ENCODE results near the gene CNTN5. TPM values are rescaled to one million over a fixed set of nuclear protein-coding genes. Genes with fewer than 3 reads are reported as not detected.

CNTN5 gene
- total RNA-seq, 1 donor from 2014 or later, result 3.2 TPM

- no peak for DNase-seq (ENCODE audit: extremely low spot score, unreplicated experiment)
- Mint-ChIP-seq H3K4me3 (no peak overlapping the region), H3K9me3 (no peaks in the 10 kb centered on the region), H3K27me3 (no peaks in the 10 kb centered on the region), H3K27ac (no peak overlapping the region), H3K4me1 (ENCODE audit: unreplicated experiment) (peaks cover 5% of the 10 kb centered on the region), H3K36me3 (no peaks in the 10 kb centered on the region)
- no peak for TF ChIP-seq CTCF (conservative IDR thresholded peaks at IDR 0.05)
Measured at GRCh38 chr11:99865951-99866350, 845.2 kb downstream of the CNTN5 start.

GRCh38 chr11:99881610-99882009 is 860.9 kb downstream of the CNTN5 start:
- peaks cover 3% of the 10 kb centered on the region for H3K27me3 Mint-ChIP-seq

GRCh38 chr11:99884750-99885149 is 864.0 kb downstream of the CNTN5 start:
- Mint-ChIP-seq H3K27ac (no peak overlapping the region), H3K9me3 (no peaks in the 10 kb centered on the region), H3K27me3 (peaks cover 3% of the 10 kb centered on the region), H3K4me1 (ENCODE audit: unreplicated experiment) (peaks cover 5% of the 10 kb centered on the region), H3K4me3 (no peak overlapping the region), H3K36me3 (no peaks in the 10 kb centered on the region)
- no peak for DNase-seq (ENCODE audit: extremely low spot score, unreplicated experiment)
- TF ChIP-seq CTCF (conservative IDR thresholded peaks at IDR 0.05), result no peak

More at GRCh38 chr11:99881610-99882009, 860.9 kb downstream of the CNTN5 start:
- Mint-ChIP-seq H3K27ac (no peak overlapping the region), H3K36me3 (no peaks in the 10 kb centered on the region), H3K4me3 (no peak overlapping the region), H3K4me1 (ENCODE audit: unreplicated experiment) (peaks cover 5% of the 10 kb centered on the region), H3K9me3 (no peaks in the 10 kb centered on the region)
- TF ChIP-seq CTCF (conservative IDR thresholded peaks at IDR 0.05), result no peak
- no peak for DNase-seq (ENCODE audit: extremely low spot score, unreplicated experiment)

GRCh38 chr11:99887481-99887880 is 866.7 kb downstream of the CNTN5 start:
- TF ChIP-seq CTCF (conservative IDR thresholded peaks at IDR 0.05), result no peak
- H3K4me3 Mint-ChIP-seq, result no peak overlapping the region
- DNase-seq (ENCODE audit: extremely low spot score, unreplicated experiment), result no peak
- no peaks in the 10 kb centered on the region for H3K9me3 Mint-ChIP-seq
- H3K27me3 Mint-ChIP-seq, result no peaks in the 10 kb centered on the region
- no peaks in the 10 kb centered on the region for H3K36me3 Mint-ChIP-seq
- H3K27ac Mint-ChIP-seq, result no peak overlapping the region
- H3K4me1 Mint-ChIP-seq (ENCODE audit: unreplicated experiment), result peaks cover 5% of the 10 kb centered on the region

GRCh38 chr11:99893811-99894210 is 873.1 kb downstream of the CNTN5 start:
- no peaks in the 10 kb centered on the region for H3K27me3 Mint-ChIP-seq
- H3K4me3 Mint-ChIP-seq, result no peak overlapping the region
- H3K9me3 Mint-ChIP-seq, result peaks cover 11% of the 10 kb centered on the region
- no peaks in the 10 kb centered on the region for H3K4me1 Mint-ChIP-seq (ENCODE audit: unreplicated experiment)
- no peaks in the 10 kb centered on the region for H3K36me3 Mint-ChIP-seq
- DNase-seq (ENCODE audit: extremely low spot score, unreplicated experiment), result no peak
- H3K27ac Mint-ChIP-seq, result no peak overlapping the region
- TF ChIP-seq CTCF (conservative IDR thresholded peaks at IDR 0.05), result no peak

GRCh38 chr11:99901175-99901574 is 880.4 kb downstream of the CNTN5 start:
- no peak overlapping the region for H3K4me3 Mint-ChIP-seq
- no peaks in the 10 kb centered on the region for H3K4me1 Mint-ChIP-seq (ENCODE audit: unreplicated experiment)
- no peak for TF ChIP-seq CTCF (conservative IDR thresholded peaks at IDR 0.05)
- no peaks in the 10 kb centered on the region for H3K27me3 Mint-ChIP-seq
- H3K27ac Mint-ChIP-seq, result no peak overlapping the region
- H3K9me3 Mint-ChIP-seq, result peaks cover 26% of the 10 kb centered on the region
- no peak for DNase-seq (ENCODE audit: extremely low spot score, unreplicated experiment)
- H3K36me3 Mint-ChIP-seq, result no peaks in the 10 kb centered on the region
